Ramos (cell line): ENCODE data around the gene PCK1.

Experiments
- in situ Hi-C: fragments of 300-500 bp; cut with MboI; formaldehyde crosslinking; loops from one replicate; pipeline ENCODE4 v1.14.3; 2022; ENCODE audit warnings: low sequenced_read_pairs; ENCODE audit not compliant: unreplicated experiment

Gene PCK1

GRCh38 chr20:57596998-57597939, 36.4 kb downstream of the PCK1 start:
- in situ Hi-C loops: loop anchor here (10.0 kb wide), 1 partner anchor 512 kb away; no protein-coding TSS in a partner anchor

GRCh38 chr20:57598060-57598459, 37.1 kb downstream of the PCK1 start:
- in situ Hi-C loops: loop anchor here (10.0 kb wide), 1 partner anchor 513 kb away; no protein-coding TSS in a partner anchor

- in situ Hi-C loops: loop anchor here (10.0 kb wide), 1 partner anchor 514 kb away; no protein-coding TSS in a partner anchor
These were observed 37.6 kb downstream of the PCK1 start for GRCh38 chr20:57598491-57598890.

- in situ Hi-C loops: no loop called here
These were observed 39.7 kb downstream of the PCK1 start for GRCh38 chr20:57600320-57601210.

GRCh38 chr20:57601211-57601570, 40.3 kb downstream of the PCK1 start:
- in situ Hi-C loops: no loop called here

DNA sequence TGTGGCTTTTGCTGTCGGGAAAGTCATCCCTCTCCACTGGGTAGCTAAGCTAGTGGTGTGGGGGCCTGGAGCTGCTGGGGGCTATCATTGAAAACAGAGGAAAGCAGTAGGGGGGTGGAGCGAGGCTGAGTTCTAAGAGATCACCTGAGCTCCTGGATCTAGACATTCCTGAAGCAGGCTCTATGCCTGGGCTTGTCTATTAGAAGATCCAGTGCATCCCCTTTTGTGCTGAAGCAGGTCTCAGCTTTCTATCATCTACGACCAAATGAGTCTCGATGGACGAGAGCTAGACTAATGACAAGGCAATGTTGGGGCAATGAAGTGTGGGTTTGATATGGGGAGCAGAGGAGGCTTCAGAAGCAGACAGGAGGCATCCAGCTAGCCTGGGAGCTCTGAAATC, 40.8 kb downstream of the PCK1 start:
- in situ Hi-C loops: no loop called here

DNA sequence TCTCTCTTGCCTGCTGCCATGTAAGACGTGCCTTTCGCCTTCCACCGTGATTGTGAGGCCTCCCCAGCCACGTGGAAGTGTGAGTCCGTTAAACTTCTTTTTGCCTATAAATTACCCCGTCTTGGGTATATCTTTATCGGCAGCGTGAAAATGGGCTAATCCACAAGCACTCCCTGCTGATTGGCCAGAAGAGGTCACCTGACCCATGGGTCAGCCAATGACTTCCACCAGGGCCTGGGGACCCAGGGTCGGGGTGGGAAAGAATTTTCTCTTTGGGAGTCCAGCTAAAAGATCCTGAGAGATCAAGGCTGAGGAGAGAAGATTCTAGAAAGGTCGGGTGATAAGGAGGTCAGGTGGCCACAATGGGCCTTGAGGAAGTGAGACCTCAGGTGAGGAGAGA, 42.2 kb downstream of the PCK1 start:
- in situ Hi-C loops: no loop called here

- in situ Hi-C loops: no loop called here
These were observed 44.1 kb downstream of the PCK1 start for GRCh38 chr20:57605045-57605444.

GRCh38 chr20:57605878-57606277, 45.0 kb downstream of the PCK1 start:
- in situ Hi-C loops: no loop called here

GRCh38 chr20:57608516-57608915, 47.6 kb downstream of the PCK1 start:
- in situ Hi-C loops: no loop called here

- in situ Hi-C loops: no loop called here
These were observed 48.4 kb downstream of the PCK1 start for GRCh38 chr20:57609086-57609841.

DNA sequence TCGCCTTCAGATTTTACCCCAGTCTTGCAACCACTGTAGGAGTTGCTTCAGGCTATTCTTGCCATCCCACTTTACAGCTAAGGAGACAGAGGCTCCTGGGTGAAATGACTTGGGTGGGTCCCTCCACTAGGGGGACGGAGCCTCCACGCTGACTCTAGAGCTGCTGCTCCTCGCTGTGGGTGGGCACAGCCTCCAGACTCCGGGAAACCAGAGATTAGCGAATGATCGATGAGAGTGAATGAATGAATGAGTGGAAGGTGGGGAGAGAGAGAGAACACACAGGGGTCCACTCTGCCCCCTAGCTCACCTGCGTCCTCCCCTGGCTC, 48.9 kb downstream of the PCK1 start:
- in situ Hi-C loops: no loop called here

- in situ Hi-C loops: no loop called here
These were observed 49.5 kb downstream of the PCK1 start for GRCh38 chr20:57610261-57610952.

DNA sequence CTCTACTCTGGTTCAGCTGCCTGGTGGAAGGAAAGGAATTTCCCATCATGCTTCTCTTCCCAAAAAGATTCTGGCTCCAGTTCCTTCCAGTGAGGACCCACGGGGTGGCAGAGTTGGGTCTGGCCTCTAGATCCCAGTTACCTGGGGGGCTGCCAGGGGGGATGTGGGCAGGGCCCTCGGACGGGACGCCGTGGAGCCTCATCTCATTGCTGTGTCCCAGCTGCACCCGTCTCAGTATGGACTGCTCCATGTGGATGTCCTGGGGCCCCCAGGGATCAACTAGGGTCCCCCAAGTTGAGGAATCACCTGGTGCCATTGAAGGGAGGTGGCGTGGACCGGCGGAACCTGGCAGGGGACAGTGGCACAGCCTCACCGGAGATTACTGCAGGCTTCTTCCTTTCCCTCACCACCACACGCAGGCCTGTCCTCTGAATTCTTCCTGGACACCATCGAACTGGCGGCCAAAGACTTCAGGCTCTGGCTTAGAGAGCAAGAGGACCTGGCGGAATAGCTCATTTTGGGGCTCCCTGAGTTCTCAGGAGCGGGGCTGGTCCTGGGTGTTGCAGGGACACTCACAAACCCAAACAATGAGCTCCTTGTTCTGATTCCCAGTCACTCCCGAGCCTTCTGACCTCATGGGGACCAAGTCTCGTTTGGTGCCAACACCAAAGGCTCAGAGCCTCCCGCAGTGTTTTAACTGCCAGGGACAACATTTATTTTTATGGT, 50.8 kb downstream of the PCK1 start:
- in situ Hi-C loops: no loop called here

DNA sequence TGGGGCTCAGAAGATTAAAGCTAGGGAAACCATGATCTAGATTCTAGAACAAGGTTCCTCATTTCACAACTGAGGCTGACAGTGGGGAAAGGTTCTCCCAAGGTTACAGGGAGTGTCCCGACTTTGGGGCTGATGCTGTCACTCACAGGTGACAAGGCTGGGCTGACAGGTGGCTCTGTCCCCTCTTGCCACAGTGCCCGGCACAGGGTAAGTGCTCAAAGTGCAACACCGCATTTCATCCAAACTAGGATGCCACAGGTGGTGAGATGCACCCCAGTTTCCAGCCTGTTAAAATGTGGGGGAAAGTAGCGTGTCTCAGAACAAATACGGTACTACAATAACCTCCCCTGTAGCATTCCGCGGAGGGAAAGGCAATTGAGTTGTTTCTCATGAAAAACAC, 51.5 kb downstream of the PCK1 start:
- in situ Hi-C loops: no loop called here

- in situ Hi-C loops: no loop called here
These were observed 52.0 kb downstream of the PCK1 start for GRCh38 chr20:57612916-57613315.

DNA sequence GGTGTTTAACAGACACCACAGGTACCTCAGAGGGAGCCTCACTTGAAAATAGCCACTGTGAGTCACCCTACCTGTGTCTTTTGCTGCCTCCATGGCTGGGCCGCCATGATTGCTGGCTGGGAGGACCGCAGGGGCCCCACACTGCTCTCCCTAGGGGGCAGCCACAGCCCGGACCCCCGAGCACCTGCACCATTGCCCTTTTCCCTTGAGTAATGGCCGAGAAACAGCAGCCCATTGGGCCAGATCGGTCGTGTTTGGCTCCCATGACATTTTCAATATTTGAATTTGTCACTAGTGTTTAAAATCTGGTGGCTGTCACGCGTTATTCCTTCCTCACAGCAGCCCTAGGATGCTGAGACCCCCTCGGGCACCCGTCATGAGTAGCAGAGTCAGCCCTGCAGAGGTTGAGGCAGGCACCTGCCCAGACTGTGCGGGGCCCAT, 52.6 kb downstream of the PCK1 start:
- in situ Hi-C loops: no loop called here

GRCh38 chr20:57614490-57615444, 53.9 kb downstream of the PCK1 start:
- in situ Hi-C loops: no loop called here
